ENCODE results near the gene KRTAP16-1.

The KRTAP16-1 gene

GRCh38 chr17:41304091-41304490 lies 5.0 kb downstream of the KRTAP16-1 start:
- Histone ChIP-seq H3K9me2 (replicated peaks; ENCODE audit: low read depth, low read length) (no peaks in the 10 kb centered on the region), H3K9me3 (ENCODE audit: insufficient read depth, low read depth, low read length) (no peaks in the 10 kb centered on the region), H3K79me2 (ENCODE audit: insufficient read depth, low read length) (no peaks in the 10 kb centered on the region), H3K9ac (ENCODE audit: low read depth, low read length, poor library complexity, severe bottlenecking) (no peak overlapping the region), H3K4me3 (ENCODE audit: low read length, poor library complexity, severe bottlenecking) (no peak overlapping the region), H3K4me1 (ENCODE audit: insufficient read depth, low read length, poor library complexity, severe bottlenecking) (peaks cover 34% of the 10 kb centered on the region), H2AFZ (ENCODE audit: low read length) (no peak overlapping the region), H3F3A (ENCODE audit: low read depth) (peaks cover 9% of the 10 kb centered on the region), H3K27me3 (ENCODE audit: insufficient read depth, low read length, poor library complexity, severe bottlenecking) (no peaks in the 10 kb centered on the region), H3K36me3 (ENCODE audit: insufficient read depth, low read length) (no peaks in the 10 kb centered on the region), H3K4me2 (ENCODE audit: low read depth, low read length, poor library complexity, severe bottlenecking) (no peak overlapping the region), H4K20me1 (ENCODE audit: insufficient read depth, low read length, poor library complexity, severe bottlenecking) (no peaks in the 10 kb centered on the region)
- no peak for TF ChIP-seq EZH2phosphoT487 (IDR thresholded peaks at IDR 0.05; ENCODE audit: borderline replicate concordance)
- no peak for TF ChIP-seq CTCF (conservative IDR thresholded peaks at IDR 0.05; ENCODE audit: low read length)

DNA sequence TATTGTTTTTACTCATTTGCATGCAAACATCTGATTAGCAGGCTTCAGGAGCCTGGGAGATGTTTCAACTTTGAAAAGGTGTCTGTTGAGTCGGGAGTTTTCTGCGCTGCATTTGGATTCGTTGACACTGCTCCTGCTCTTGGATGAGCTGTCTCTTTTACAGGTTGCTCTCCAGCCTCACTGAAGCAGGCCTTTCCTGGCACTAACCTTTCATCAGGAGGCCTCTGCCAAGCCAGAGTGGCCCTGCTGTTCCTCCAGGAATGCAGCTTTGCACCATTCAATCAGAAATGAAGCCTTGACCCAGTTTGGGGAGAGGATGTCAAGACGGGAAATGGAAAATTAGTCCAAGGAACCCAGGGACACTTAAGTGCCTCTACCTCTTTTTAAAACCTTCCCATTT lies 6.1 kb downstream of the KRTAP16-1 start:
- peaks cover 2% of the 10 kb centered on the region; the same call in 1 of the 2 replicates for H3F3A ChIP-seq (ENCODE audit: low read depth)
- no peaks in the 10 kb centered on the region for H3K36me3 ChIP-seq (ENCODE audit: insufficient read depth, low read length)
- H3K4me1 ChIP-seq (ENCODE audit: insufficient read depth, low read length, poor library complexity, severe bottlenecking), result peaks cover 26% of the 10 kb centered on the region
- no peaks in the 10 kb centered on the region for H3K9me2 ChIP-seq (replicated peaks; ENCODE audit: low read depth, low read length)
- no peaks in the 10 kb centered on the region for H3K27me3 ChIP-seq (ENCODE audit: insufficient read depth, low read length, poor library complexity, severe bottlenecking)
- no peaks in the 10 kb centered on the region for H3K79me2 ChIP-seq (ENCODE audit: insufficient read depth, low read length)
- no peak overlapping the region for H3K9ac ChIP-seq (ENCODE audit: low read depth, low read length, poor library complexity, severe bottlenecking)
- H3K9me3 ChIP-seq (ENCODE audit: insufficient read depth, low read depth, low read length), result no peaks in the 10 kb centered on the region
- no peak overlapping the region for H3K4me2 ChIP-seq (ENCODE audit: low read depth, low read length, poor library complexity, severe bottlenecking)
- H2AFZ ChIP-seq (ENCODE audit: low read length), result no peak overlapping the region
- no peaks in the 10 kb centered on the region for H4K20me1 ChIP-seq (ENCODE audit: insufficient read depth, low read length, poor library complexity, severe bottlenecking)
- no peak overlapping the region for H3K4me3 ChIP-seq (ENCODE audit: low read length, poor library complexity, severe bottlenecking)
- TF ChIP-seq EZH2phosphoT487 (IDR thresholded peaks at IDR 0.05; ENCODE audit: borderline replicate concordance), result no peak
- no peak for TF ChIP-seq CTCF (conservative IDR thresholded peaks at IDR 0.05; ENCODE audit: low read length)

- H3F3A ChIP-seq (ENCODE audit: low read depth), result no peaks in the 10 kb centered on the region
- H3K27me3 ChIP-seq (ENCODE audit: insufficient read depth, low read length, poor library complexity, severe bottlenecking), result no peaks in the 10 kb centered on the region
- H2AFZ ChIP-seq (ENCODE audit: low read length), result 0 out of 2 replicates have a peak within 1 kb of the TSS, but pooled peaks have one; percentile 67
- no peak within 1 kb of the TSS for H3K4me2 ChIP-seq (ENCODE audit: low read depth, low read length, poor library complexity, severe bottlenecking)
- H3K4me3 ChIP-seq (ENCODE audit: low read length, poor library complexity, severe bottlenecking), result no peak within 1 kb of the TSS
- no peaks in the 10 kb centered on the region for H3K79me2 ChIP-seq (ENCODE audit: insufficient read depth, low read length)
- no peaks in the 10 kb centered on the region for H3K9me3 ChIP-seq (ENCODE audit: insufficient read depth, low read depth, low read length)
- H4K20me1 ChIP-seq (ENCODE audit: insufficient read depth, low read length, poor library complexity, severe bottlenecking), result no peaks in the 10 kb centered on the region
- no peak within 1 kb of the TSS for H3K9ac ChIP-seq (ENCODE audit: low read depth, low read length, poor library complexity, severe bottlenecking)
- no peaks in the 10 kb centered on the region for H3K36me3 ChIP-seq (ENCODE audit: insufficient read depth, low read length)
- no peak for TF ChIP-seq EZH2phosphoT487 (IDR thresholded peaks at IDR 0.05; ENCODE audit: borderline replicate concordance)
- H3K9me2 ChIP-seq (replicated peaks; ENCODE audit: low read depth, low read length), result no peaks in the 10 kb centered on the region
- peaks cover 18% of the 10 kb centered on the region for H3K4me1 ChIP-seq (ENCODE audit: insufficient read depth, low read length, poor library complexity, severe bottlenecking)
Observed at GRCh38 chr17:41301916-41302901, 6.9 kb downstream of the KRTAP16-1 start, which contains the start of gene KRTAP29-1. Gene KRTAP29-1 (minus strand): TSS chr17:41302851. CDS start chr17:41302851, 0 bp downstream.

Measured in Loucy (cell line).